GM12865 (cell line): ENCODE data around the gene RGMA.
"Not testable (repeated sequence)": the region's sequence is repeated elsewhere in the genome, so short reads cannot be mapped to it uniquely, and the experiment has no call there.

ENCODE experiments used
- DNase-seq: peaks from one replicate; pipeline ENCODE4 v3.0.0; 2010; ENCODE audit warnings: low read depth
- H3K4me3 ChIP-seq: 2 replicates; pipeline ENCODE4 v1.5.1; 2011; ENCODE audit warnings: mild to moderate bottlenecking, low read depth, low read length, control low read depth
- CTCF ChIP-seq: IDR thresholded peaks from 2 replicates; pipeline ENCODE4 v1.5.1; 2011; ENCODE audit warnings: low read length, control low read depth, low read depth, inconsistent platforms; ENCODE audit not compliant: insufficient read depth; ENCODE audit errors: missing control alignments

RGMA gene

GRCh38 chr15:93035092-93035915 is 53.7 kb downstream of the RGMA start:
- H3K4me3 ChIP-seq: no peak overlapping the region
- no peak for DNase-seq
- no peak for TF ChIP-seq CTCF

GRCh38 chr15:93034512-93034911 is 54.5 kb downstream of the RGMA start:
- DNase-seq: no peak
- no peak overlapping the region for H3K4me3 ChIP-seq
- no peak for TF ChIP-seq CTCF

- DNase-seq: no peak
- no peak overlapping the region for H3K4me3 ChIP-seq
- TF ChIP-seq CTCF: no peak
These were observed 55.5 kb downstream of the RGMA start for GRCh38 chr15:93033434-93034045.

GRCh38 chr15:93032515-93033206 is 56.4 kb downstream of the RGMA start:
- H3K4me3 ChIP-seq, DNase-seq: not testable (repeated sequence)

GRCh38 chr15:93031557-93032384 is 57.2 kb downstream of the RGMA start:
- H3K4me3 ChIP-seq, DNase-seq: not testable (repeated sequence)

- no peak for TF ChIP-seq CTCF
- DNase-seq: no peak
- H3K4me3 ChIP-seq: no peak overlapping the region
These were observed 57.9 kb downstream of the RGMA start for GRCh38 chr15:93031103-93031464.

- H3K4me3 ChIP-seq: no peak overlapping the region
- peak; percentile 60 for DNase-seq
- TF ChIP-seq CTCF: peak; percentile 85
These were observed 58.4 kb downstream of the RGMA start for GRCh38 chr15:93030430-93031102.
